ENCODE data around the gene CREB5.

The CREB5 gene

GRCh38 chr7:28406192-28406591, 6.1 kb upstream of the CREB5 start:
- DNase-seq (ENCODE audit: low spot score) = no peak

- DNase-seq (ENCODE audit: low spot score) = no peak
Observed at GRCh38 chr7:28407651-28408050, 4.7 kb upstream of the CREB5 start.

GRCh38 chr7:28408105-28408959, 4.0 kb upstream of the CREB5 start:
- DNase-seq (ENCODE audit: low spot score) = no peak

- DNase-seq (ENCODE audit: low spot score) = peak; percentile 2
Observed at GRCh38 chr7:28408960-28409715, 3.2 kb upstream of the CREB5 start.

- DNase-seq (ENCODE audit: low spot score) = no peak
Observed at GRCh38 chr7:28409716-28410627, 2.3 kb upstream of the CREB5 start.

GRCh38 chr7:28410628-28411531, 1.4 kb upstream of the CREB5 start:
- no peak for DNase-seq (ENCODE audit: low spot score)

GRCh38 chr7:28413011-28413410, 693 bp downstream of the CREB5 start:
- DNase-seq (ENCODE audit: low spot score) = no peak

- DNase-seq (ENCODE audit: low spot score) = no peak
Observed at GRCh38 chr7:28414453-28414852, 2.1 kb downstream of the CREB5 start.

GRCh38 chr7:28417321-28417940, 5.1 kb downstream of the CREB5 start:
- DNase-seq (ENCODE audit: low spot score) = no peak

- DNase-seq (ENCODE audit: low spot score) = no peak
Observed at GRCh38 chr7:28418311-28418710, 6.0 kb downstream of the CREB5 start.

- DNase-seq (ENCODE audit: low spot score) = no peak
Observed at GRCh38 chr7:28418966-28419365, 6.6 kb downstream of the CREB5 start.

- DNase-seq (ENCODE audit: low spot score) = no peak
Observed at GRCh38 chr7:28419716-28420115, 7.4 kb downstream of the CREB5 start.

- DNase-seq (ENCODE audit: low spot score) = no peak
Observed at GRCh38 chr7:28423112-28423511, 10.8 kb downstream of the CREB5 start.

GRCh38 chr7:28423918-28424514, 11.7 kb downstream of the CREB5 start:
- no peak for DNase-seq (ENCODE audit: low spot score)

- DNase-seq (ENCODE audit: low spot score) = no peak
Observed at GRCh38 chr7:28425496-28425895, 13.2 kb downstream of the CREB5 start.

GRCh38 chr7:28427236-28427635, 14.9 kb downstream of the CREB5 start:
- no peak for DNase-seq (ENCODE audit: low spot score)

- DNase-seq (ENCODE audit: low spot score) = no peak
Observed at GRCh38 chr7:28430616-28431015, 18.3 kb downstream of the CREB5 start.

- no peak for DNase-seq (ENCODE audit: low spot score)
Observed at GRCh38 chr7:28432105-28432504, 19.8 kb downstream of the CREB5 start.

GRCh38 chr7:28433039-28433438, 20.7 kb downstream of the CREB5 start:
- DNase-seq (ENCODE audit: low spot score) = no peak

GRCh38 chr7:28433699-28434219, 21.4 kb downstream of the CREB5 start:
- DNase-seq (ENCODE audit: low spot score) = no peak

Measured in CD4-positive, alpha-beta T cell treated with Interleukin-6 at 100 ng/mL for 8 hours (primary cell).